GM19238 (cell line): ENCODE data around the gene POC1B.
"Not testable (repeated sequence)": the region's sequence is repeated elsewhere in the genome, so short reads cannot be mapped to it uniquely, and the experiment has no call there.

Experiments
- DNase-seq: peaks from one replicate; pipeline ENCODE4 v3.0.0; 2011; ENCODE audit warnings: low spot score; ENCODE audit not compliant: insufficient read length

Gene POC1B

DNA sequence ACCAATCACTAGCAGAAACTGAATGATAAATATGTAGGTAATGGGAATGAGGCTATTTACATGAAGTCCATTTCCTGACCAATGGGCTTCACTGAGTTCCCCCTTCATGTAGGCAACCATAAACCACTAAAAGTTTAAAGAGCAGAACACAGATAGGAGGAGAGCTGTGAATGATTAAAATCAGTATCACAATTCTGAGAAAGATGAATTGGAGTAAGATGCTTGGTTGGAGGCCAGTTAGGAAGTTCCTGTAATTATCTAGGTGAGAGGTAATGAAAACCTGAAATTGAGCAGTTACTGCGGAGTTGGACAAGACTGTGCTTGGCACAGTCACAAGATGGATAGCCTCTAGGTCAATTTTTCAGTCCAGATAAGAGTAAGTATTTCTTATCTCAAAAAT lies 57.8 kb downstream of the POC1B start:
- no peak for DNase-seq

DNA sequence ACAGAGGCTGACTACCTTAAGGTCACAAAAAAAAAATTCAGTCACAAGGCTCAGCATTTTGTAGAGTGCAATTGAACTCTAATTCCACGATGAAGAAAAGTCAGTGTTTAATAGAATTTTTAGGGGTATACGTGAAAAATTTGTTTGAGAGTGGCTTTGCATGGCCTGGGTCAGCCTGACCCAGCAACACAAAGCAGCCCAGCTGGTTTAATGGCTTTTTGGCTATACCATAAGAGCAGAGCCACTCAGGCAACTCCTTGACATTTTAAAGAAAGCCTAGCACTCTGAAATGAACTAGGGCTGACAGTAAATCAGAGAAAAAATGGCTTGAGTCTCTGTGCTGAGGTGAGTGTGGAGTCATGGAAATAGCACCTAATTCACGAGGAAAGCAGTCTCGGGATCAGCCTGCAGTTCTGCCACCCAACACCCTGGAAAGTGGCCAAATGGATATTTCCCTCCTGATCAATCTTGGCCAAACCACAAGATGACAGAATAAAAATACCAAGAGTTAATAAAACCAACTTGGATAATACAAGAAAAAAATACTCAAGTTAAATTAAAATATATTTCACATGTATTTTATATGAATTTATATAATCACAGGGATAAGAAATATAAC lies 60.8 kb downstream of the POC1B start:
- no peak for DNase-seq

DNA sequence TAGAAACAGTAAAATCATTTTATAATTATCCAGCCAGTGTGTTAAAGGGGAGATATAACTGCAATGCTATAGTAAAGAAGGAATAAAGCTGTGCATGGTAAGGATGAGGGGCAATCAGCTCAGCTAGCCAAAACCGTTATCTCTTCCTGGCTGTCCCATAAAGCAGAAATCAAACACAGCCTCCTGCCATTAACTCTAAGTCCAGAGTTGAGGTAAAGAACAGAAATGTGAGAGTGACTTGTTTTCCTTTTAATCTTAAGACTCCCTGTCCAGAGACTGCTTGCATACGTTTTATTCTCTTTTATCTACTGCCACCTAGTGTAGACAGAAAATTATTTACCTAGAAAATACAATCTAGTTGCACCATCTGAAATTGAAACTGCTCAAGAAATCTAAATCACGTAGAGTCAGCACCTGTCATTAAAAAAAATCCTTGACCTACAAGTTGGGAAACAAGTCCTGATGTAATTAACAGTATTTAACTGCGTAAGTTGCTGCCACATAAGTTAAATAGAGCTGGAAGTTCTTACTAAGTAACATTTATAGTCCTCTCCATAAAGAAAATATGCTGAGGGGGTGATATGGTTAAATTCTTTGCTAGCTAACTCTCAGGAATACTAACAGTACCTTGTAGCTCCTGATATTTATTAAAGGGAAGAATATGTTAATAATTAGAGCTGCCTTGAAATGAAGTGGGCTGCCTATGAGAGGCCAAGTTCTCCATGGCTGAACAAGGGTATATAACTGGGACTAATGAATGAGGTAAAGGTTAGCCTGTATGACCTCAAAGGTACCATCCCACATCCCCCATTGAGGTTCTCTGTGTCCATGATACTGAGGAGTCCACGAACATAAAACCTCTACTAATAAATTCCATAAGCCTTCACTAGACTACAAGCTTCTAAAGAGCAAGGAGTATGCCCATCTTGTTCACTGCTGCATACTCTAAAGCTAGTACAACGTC lies 63.9 kb downstream of the POC1B start:
- DNase-seq, result no peak

DNA sequence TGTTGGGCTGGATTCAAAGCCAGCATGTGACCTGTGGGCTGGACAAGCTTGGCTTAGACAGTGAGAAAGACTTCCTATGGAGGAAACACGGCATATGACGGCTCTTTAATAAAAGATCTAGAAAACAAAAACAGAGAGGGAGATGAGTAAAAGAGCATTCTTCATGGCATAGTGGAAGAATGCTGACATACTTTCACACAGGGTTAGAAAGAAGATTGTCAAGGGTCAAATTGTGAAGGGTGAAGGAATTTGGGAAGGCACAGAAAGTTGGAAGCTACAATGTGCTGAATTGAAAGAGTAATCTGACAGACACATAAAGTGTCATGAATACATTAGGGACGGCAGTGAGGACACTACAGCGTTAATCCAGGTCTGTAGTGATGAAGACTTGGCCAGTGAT lies 64.7 kb downstream of the POC1B start:
- no peak for DNase-seq

- not testable (repeated sequence) for DNase-seq
These were observed 66.6 kb downstream of the POC1B start for GRCh38 chr12:89459279-89459678.

- DNase-seq, result no peak
These were observed 69.3 kb downstream of the POC1B start for GRCh38 chr12:89456565-89456964.

DNA sequence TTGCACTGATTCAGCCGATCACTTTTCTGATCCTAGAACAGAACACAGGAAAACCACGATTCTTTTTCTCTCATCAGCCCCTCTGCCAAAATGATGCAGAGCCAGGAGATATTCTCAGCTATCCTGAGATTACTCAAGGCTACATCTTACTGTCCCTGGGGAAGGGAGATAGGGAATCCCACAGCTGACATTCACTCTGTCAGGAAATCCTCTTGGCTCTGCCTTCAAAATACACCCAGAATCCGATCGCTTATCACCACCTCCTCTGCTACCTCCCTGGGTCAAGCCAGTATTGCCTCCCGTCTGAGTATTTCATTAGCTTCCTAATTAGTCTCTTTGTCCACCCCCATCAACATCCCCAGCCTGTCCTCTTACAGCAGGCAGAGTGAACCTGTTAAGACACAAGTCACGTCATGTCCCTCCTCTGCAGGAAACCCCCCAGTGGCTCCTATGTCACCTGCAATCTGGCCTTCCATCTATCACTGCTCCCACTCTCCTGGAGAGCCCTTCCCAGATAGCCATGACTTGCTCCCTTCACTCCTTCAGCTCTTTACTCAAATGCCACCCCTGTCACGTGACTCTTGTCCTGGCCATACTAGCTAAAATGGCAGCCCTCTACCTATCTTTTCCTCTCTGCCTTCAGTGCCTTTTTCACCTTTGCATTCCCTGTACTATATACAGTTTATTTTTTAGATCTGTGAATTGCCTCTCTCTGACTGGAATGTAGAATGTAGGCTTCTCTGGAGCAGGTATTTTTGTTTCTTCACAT lies 71.6 kb downstream of the POC1B start:
- DNase-seq, result no peak

DNA sequence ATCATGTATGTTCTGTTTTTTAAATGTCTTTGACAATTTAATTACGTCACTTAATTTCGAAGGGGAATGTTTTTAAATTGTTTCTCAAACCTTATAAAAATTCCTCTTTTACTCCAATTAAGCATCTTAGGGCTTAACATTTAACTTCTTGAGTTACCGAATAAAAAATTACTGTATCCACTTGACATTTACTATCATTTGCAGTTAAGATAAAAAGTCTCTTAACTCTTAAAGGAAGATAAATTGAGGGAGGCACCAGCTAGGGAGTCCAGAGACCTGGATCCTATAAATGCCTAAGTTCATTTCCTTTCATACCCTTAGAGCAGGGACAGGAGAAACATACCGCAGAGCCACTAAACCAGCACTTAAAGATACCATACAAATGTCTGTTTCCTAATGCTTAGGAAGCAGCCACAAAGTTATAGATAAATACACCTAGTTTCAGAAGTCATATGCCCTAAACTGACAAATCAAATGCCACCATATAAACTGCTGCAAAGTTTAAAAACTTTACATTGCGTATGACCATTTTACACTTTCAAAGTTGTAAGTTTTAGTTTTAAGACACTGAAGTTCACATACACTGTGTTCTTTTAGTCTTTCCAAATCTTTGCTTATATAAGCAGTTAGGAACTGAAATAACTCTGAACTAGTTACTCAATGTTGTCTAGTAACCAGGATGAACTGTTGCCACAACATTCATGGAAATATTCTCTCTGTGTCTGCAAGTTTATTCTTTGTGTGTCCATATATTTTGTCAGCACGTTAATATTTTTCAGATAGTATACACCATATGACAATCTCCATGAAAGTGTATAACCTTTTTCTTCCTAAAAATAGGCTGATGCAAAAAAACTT lies 72.5 kb downstream of the POC1B start:
- no peak for DNase-seq

- no peak for DNase-seq
These were observed 74.0 kb downstream of the POC1B start for GRCh38 chr12:89451841-89452251.

DNA sequence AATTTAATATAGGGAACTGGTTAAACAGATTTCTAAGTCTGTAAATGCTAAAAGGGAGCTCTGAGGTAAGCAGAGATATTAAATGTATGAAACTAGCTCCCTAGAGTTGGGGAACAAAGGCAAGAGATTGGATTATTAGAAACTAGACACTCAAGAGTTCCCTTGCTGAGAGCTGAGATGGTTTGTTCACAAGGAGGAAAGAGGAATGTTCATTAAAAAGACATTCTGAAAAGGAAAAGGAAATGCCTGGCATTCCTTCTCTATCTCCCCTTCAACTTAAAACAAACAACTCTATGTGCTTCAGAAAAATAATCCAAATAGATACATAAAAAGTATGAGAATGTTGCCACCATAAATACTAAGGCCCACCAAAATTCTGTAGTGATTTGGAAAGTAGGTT lies 74.9 kb downstream of the POC1B start:
- no peak for DNase-seq

GRCh38 chr12:89448951-89449371 lies 76.9 kb downstream of the POC1B start:
- DNase-seq, result no peak

GRCh38 chr12:89448526-89448925 lies 77.3 kb downstream of the POC1B start:
- no peak for DNase-seq

DNA sequence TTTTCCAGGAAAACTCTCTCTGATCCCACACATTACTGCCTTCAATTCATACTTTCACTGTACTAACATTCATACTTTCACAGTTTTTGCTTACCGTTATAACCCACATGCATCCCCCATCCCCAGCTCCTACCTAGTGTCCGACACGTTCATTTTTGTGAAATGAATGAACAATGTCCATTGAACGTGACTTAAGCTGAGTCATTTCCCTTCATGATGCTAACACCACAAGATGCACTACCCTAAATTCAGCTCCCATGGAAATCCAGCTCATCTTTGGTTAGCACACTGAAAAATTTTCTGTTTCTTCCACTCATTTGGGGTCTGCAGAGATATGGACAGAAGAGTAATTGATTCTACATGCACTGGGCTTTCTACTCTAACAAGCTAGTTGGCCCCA lies 85.9 kb downstream of the POC1B start:
- no peak for DNase-seq

GRCh38 chr12:89437231-89437630 lies 88.6 kb downstream of the POC1B start:
- no peak for DNase-seq

- no peak for DNase-seq
These were observed 89.8 kb downstream of the POC1B start for GRCh38 chr12:89436062-89436461.

- no peak for DNase-seq
These were observed 92.2 kb downstream of the POC1B start for GRCh38 chr12:89433634-89434033.

- DNase-seq, result no peak
These were observed 93.5 kb downstream of the POC1B start for GRCh38 chr12:89432396-89432795.

GRCh38 chr12:89429528-89429927 lies 96.3 kb downstream of the POC1B start:
- DNase-seq, result no peak

- DNase-seq, result no peak
These were observed 98.2 kb downstream of the POC1B start for GRCh38 chr12:89427508-89428156.

DNA sequence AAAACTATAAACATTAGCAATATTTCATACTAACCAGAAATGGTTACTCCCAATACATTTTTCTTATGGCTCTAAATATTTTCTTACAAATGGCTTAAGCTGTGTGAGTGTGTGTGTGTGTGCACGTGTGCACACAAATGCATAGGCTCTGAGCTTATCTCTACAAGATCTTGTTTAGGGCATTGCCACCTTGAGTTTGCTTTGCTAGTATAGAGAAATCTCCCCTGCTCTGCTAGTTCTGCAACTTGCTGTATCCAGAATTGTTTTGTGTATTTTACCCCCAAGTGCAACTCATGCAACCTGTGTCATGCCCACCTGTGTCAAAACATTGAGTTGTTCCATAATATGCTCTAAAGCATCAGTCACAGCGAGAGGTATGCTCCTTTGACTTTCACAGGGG lies 101.0 kb downstream of the POC1B start:
- no peak for DNase-seq

DNA sequence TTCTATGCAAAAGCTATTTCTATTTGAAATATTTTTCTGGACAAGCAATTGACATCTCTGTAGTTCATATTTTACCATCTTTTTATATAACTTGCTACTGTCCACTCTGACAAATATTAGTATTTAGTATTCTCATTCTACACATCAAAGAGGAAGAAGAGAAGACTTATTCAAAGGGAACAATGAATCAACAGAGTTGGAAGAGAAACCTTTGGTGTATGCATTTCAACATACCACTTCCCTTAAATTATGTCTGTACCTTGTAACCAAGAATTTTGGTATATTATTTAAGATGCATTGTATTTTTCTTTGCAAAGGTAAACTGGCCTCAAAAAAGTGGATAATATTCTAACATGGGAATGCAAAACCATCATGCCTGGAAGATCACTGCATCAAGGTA lies 101.5 kb downstream of the POC1B start:
- DNase-seq, result no peak
